ENCODE measurements around the gene SHH.

Gene SHH

GRCh38 chr7:155799514-155799913 is 12.7 kb downstream of the SHH start:
- intact Hi-C loops (cut with DNase I) = loop anchor here (5.0 kb wide), 2 partner anchors 963 to 1023 kb away; no protein-coding TSS in a partner anchor
- peak in 3 of 42 donors; percentile 11 to 41 (median 32) for DNase-seq

GRCh38 chr7:155798673-155799439 is 13.4 kb downstream of the SHH start:
- intact Hi-C loops (cut with DNase I) = loop anchor here (5.0 kb wide), 2 partner anchors 963 to 1023 kb away; no protein-coding TSS in a partner anchor

GRCh38 chr7:155797262-155798250 is 14.7 kb downstream of the SHH start:
- intact Hi-C loops (cut with DNase I) = loop anchor here (5.0 kb wide), 2 partner anchors 965 to 1025 kb away; no protein-coding TSS in a partner anchor
- no peak for DNase-seq

More at GRCh38 chr7:155798673-155799439, 13.4 kb downstream of the SHH start:
- no peak for DNase-seq

- intact Hi-C loops (cut with DNase I) = loop anchor here (5.0 kb wide), 2 partner anchors 966 to 1026 kb away; no protein-coding TSS in a partner anchor
- DNase-seq = peak in 39 of 42 donors; percentile 23 to 88 (median 72)
These were observed 15.6 kb downstream of the SHH start for GRCh38 chr7:155796381-155797261.

GRCh38 chr7:155795951-155796350 is 16.3 kb downstream of the SHH start:
- intact Hi-C loops (cut with DNase I) = loop anchor here (5.0 kb wide), 2 partner anchors 966 to 1026 kb away; no protein-coding TSS in a partner anchor

GRCh38 chr7:155795401-155795800 is 16.9 kb downstream of the SHH start:
- no peak for DNase-seq
- intact Hi-C loops (cut with DNase I) = loop anchor here (5.0 kb wide), 2 partner anchors 967 to 1027 kb away; no protein-coding TSS in a partner anchor

More at GRCh38 chr7:155795951-155796350, 16.3 kb downstream of the SHH start:
- DNase-seq = no peak

- DNase-seq = no peak
- intact Hi-C loops (cut with DNase I) = no loop called here
These were observed 18.1 kb downstream of the SHH start for GRCh38 chr7:155794196-155794595.

- peak in 1 of 42 donors; percentile 9 for DNase-seq
- intact Hi-C loops (cut with DNase I) = no loop called here
These were observed 18.5 kb downstream of the SHH start for GRCh38 chr7:155793720-155794119.

- intact Hi-C loops (cut with DNase I) = no loop called here
- peak in 1 of 42 donors; percentile 5 for DNase-seq
These were observed 19.2 kb downstream of the SHH start for GRCh38 chr7:155792999-155793560.

GRCh38 chr7:155792315-155792960 is 19.8 kb downstream of the SHH start:
- intact Hi-C loops (cut with DNase I) = no loop called here
- DNase-seq = peak in 1 of 42 donors; percentile 7

GRCh38 chr7:155791836-155792235 is 20.4 kb downstream of the SHH start:
- intact Hi-C loops (cut with DNase I) = no loop called here
- no peak for DNase-seq

- peak in 2 of 42 donors; percentile 12 to 19 for DNase-seq
- intact Hi-C loops (cut with DNase I) = no loop called here
These were observed 21.0 kb downstream of the SHH start for GRCh38 chr7:155791214-155791737.

GRCh38 chr7:155790666-155791065 is 21.6 kb downstream of the SHH start:
- intact Hi-C loops (cut with DNase I) = no loop called here
- peak in 1 of 42 donors; percentile 2 for DNase-seq

GRCh38 chr7:155789001-155789725 is 23.1 kb downstream of the SHH start:
- intact Hi-C loops (cut with DNase I) = no loop called here
- peak in 4 of 42 donors; percentile 12 to 34 (median 22) for DNase-seq

- intact Hi-C loops (cut with DNase I) = no loop called here
- peak in 3 of 42 donors; percentile 12 to 30 (median 18) for DNase-seq
These were observed 23.7 kb downstream of the SHH start for GRCh38 chr7:155788616-155789000.

- intact Hi-C loops (cut with DNase I) = no loop called here
- DNase-seq = peak in 4 of 42 donors; percentile 5 to 42 (median 26)
These were observed 25.0 kb downstream of the SHH start for GRCh38 chr7:155787171-155787851.

Data from head of caudate nucleus (tissue), 42 donors.